SU-DHL-6 (cell line): ENCODE data around the gene ESRRB.

Source experiments
- EZH2phosphoT487 ChIP-seq: fragments of 200-600 bp; sonication (generic), shearing (Covaris generic); conservative IDR thresholded peaks from 2 replicates; pipeline ENCODE4 v1.6.1; 2018; ENCODE audit warnings: mild to moderate bottlenecking, antibody characterized with exemption, low read length, moderate library complexity, mixed read lengths
- TF ChIP-seq, protein P1 (sequence below): fragments of 200-600 bp; sonication (generic); IDR thresholded peaks from one replicate; pipeline ENCODE4 v1.5.1; 2017; ENCODE audit warnings: antibody characterized with exemption, mild to moderate bottlenecking, low read length, moderate library complexity; ENCODE audit not compliant: insufficient read depth, poor library complexity, severe bottlenecking

DNA sequence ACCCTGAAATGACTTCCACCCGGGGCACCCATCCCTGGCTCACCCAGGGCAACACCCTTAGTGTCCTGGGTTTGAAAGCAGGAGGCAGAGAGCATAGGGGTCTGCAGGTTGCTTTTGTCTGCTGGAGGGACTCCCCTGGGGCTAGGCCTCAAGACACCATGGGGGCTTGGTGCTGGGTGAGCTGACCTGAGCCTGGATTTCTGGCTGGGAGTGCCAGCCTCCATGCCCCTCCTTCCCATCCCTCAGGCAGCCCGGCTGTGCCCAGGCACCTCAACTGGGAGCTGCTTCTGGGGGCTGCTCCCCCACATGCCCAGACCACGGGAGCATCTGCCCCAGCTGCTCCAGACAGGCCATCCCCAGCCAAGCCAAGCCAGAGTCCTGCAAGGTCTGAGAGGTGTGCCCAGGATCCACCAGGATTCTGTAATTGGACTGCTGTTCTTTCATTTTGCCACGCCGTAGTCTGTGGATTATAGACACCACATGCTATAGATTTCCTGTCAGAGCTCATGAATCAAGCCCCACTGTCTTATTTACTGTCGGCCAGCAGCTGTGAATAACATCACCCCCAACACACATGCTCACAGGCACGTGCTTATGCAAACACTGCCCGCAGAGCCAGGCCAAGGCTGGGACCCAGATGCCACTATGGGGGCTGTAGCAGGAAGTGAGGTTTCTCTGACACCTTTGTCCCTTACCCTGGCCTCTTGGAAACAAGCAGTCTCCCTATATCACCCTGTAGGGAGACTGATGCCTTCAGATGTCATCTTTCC is 29.4 kb upstream of the ESRRB start:
- TF ChIP-seq, protein P1, sequence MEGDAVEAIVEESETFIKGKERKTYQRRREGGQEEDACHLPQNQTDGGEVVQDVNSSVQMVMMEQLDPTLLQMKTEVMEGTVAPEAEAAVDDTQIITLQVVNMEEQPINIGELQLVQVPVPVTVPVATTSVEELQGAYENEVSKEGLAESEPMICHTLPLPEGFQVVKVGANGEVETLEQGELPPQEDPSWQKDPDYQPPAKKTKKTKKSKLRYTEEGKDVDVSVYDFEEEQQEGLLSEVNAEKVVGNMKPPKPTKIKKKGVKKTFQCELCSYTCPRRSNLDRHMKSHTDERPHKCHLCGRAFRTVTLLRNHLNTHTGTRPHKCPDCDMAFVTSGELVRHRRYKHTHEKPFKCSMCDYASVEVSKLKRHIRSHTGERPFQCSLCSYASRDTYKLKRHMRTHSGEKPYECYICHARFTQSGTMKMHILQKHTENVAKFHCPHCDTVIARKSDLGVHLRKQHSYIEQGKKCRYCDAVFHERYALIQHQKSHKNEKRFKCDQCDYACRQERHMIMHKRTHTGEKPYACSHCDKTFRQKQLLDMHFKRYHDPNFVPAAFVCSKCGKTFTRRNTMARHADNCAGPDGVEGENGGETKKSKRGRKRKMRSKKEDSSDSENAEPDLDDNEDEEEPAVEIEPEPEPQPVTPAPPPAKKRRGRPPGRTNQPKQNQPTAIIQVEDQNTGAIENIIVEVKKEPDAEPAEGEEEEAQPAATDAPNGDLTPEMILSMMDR, result no peak
- no peak for TF ChIP-seq EZH2phosphoT487
